WTC11 (cell line): ENCODE results near the gene MID2. TPM values are rescaled to one million over a fixed set of nuclear protein-coding genes. Genes with fewer than 3 reads are reported as not detected.

Source experiments
- ATAC-seq: fragments of 200-7000 bp; cut with Tn5 transposase; 2 replicates; pipeline ENCODE4 v1.10.0; 2021; ENCODE audit warnings: mild to moderate bottlenecking, moderate library complexity
- CTCF ChIA-PET: fragments of 300-600 bp; sonication (Branson Sonifier 250); formaldehyde crosslinking; loops from one replicate; lab custom pipeline; 2021; ENCODE audit warnings: antibody characterized with exemption; lab: Charles Lee
- POLR2A ChIA-PET: fragments of 350-600 bp; sonication (Branson Sonifier 250); formaldehyde crosslinking; loops from one replicate; lab custom pipeline; 2021; ENCODE audit warnings: antibody characterized with exemption; lab: Charles Lee
- DNase-seq: peaks from one replicate; pipeline ENCODE4 v3.0.0; 2021; ENCODE audit warnings: low spot score
- H3K27ac Mint-ChIP-seq: 2 replicates; pipeline ENCODE4 v1.8.0; 2021; ENCODE audit warnings: mixed read lengths
- H3K27me3 Mint-ChIP-seq: 2 replicates; pipeline ENCODE4 v1.8.0; 2021; ENCODE audit warnings: low read depth, mild to moderate bottlenecking, moderate library complexity, mixed read lengths
- H3K36me3 Mint-ChIP-seq: 2 replicates; pipeline ENCODE4 v1.8.0; 2021; ENCODE audit warnings: mixed read lengths
- H3K4me1 Mint-ChIP-seq: 2 replicates; pipeline ENCODE4 v1.8.0; 2022; ENCODE audit warnings: mixed read lengths
- H3K4me3 Mint-ChIP-seq: 2 replicates; pipeline ENCODE4 v1.8.0; 2021; ENCODE audit warnings: mild to moderate bottlenecking, moderate library complexity, mixed read lengths
- H3K9me3 Mint-ChIP-seq: 2 replicates; pipeline ENCODE4 v1.8.0; 2021; ENCODE audit warnings: mixed read lengths
- ATF1 ChIP-seq: sonication (generic); formaldehyde crosslinking; IDR thresholded peaks from 2 replicates; pipeline ENCODE4 v1.8.1; 2023; ENCODE audit warnings: mild to moderate bottlenecking, moderate library complexity, missing genetic modification reagents
- ELF4 ChIP-seq: sonication (generic); formaldehyde crosslinking; IDR thresholded peaks from 2 replicates; pipeline ENCODE4 v1.8.1; 2022; ENCODE audit warnings: low read depth, mild to moderate bottlenecking, moderate library complexity, missing genetic modification reagents
- EMX1 ChIP-seq: fragments of 250-450 bp; sonication (Bioruptor Pico); IDR thresholded peaks from 2 replicates; pipeline ENCODE4 v1.8.0; 2021; ENCODE audit warnings: mild to moderate bottlenecking
- FOXJ3 ChIP-seq: sonication (generic); formaldehyde crosslinking; IDR thresholded peaks from 2 replicates; pipeline ENCODE4 v1.9.0; 2021; ENCODE audit warnings: missing genetic modification reagents, mild to moderate bottlenecking, borderline replicate concordance
- GRHL2 ChIP-seq: fragments of 250-450 bp; sonication (Bioruptor Pico); IDR thresholded peaks from 2 replicates; pipeline ENCODE4 v1.8.0; 2022; ENCODE audit warnings: mild to moderate bottlenecking, moderate library complexity; ENCODE audit not compliant: insufficient replicate concordance, severe bottlenecking
- IRF2 ChIP-seq: sonication (generic); formaldehyde crosslinking; IDR thresholded peaks from 2 replicates; pipeline ENCODE4 v1.8.0; 2022; ENCODE audit warnings: low read depth, missing genetic modification reagents, borderline replicate concordance
- NFE2L1 ChIP-seq: sonication (generic); formaldehyde crosslinking; IDR thresholded peaks from 2 replicates; pipeline ENCODE4 v1.8.1; 2023; ENCODE audit warnings: missing genetic modification reagents
- NR3C1 ChIP-seq: sonication (generic); formaldehyde crosslinking; conservative IDR thresholded peaks from 2 replicates; pipeline ENCODE4 v1.8.1; 2023; ENCODE audit warnings: low read depth, mild to moderate bottlenecking, missing genetic modification reagents
- SMAD4 ChIP-seq: sonication (generic); formaldehyde crosslinking; IDR thresholded peaks from 2 replicates; pipeline ENCODE4 v1.8.0; 2022; ENCODE audit warnings: mild to moderate bottlenecking, missing genetic modification reagents
- TP53 ChIP-seq: sonication (generic); formaldehyde crosslinking; IDR thresholded peaks from 2 replicates; pipeline ENCODE4 v1.8.1; 2023; ENCODE audit warnings: mild to moderate bottlenecking, missing genetic modification reagents
- ZBTB21 ChIP-seq: sonication (generic); formaldehyde crosslinking; IDR thresholded peaks from 2 replicates; pipeline ENCODE4 v1.8.1; 2023; ENCODE audit warnings: mild to moderate bottlenecking, missing genetic modification reagents, borderline replicate concordance
- ZNF121 ChIP-seq: sonication (generic); formaldehyde crosslinking; IDR thresholded peaks from 2 replicates; pipeline ENCODE4 v1.8.0; 2023; ENCODE audit warnings: missing genetic modification reagents
- ZNF219 ChIP-seq: sonication (generic); formaldehyde crosslinking; IDR thresholded peaks from 2 replicates; pipeline ENCODE4 v1.8.0; 2023; ENCODE audit warnings: missing genetic modification reagents, mild to moderate bottlenecking, borderline replicate concordance
- ZNF232 ChIP-seq: sonication (generic); formaldehyde crosslinking; IDR thresholded peaks from 2 replicates; pipeline ENCODE4 v1.8.0; 2022; ENCODE audit warnings: mild to moderate bottlenecking, missing genetic modification reagents
- ZNF423 ChIP-seq: fragments of 250-450 bp; sonication (Bioruptor Pico); IDR thresholded peaks from 2 replicates; pipeline ENCODE4 v2.1.2; 2022; ENCODE audit warnings: mild to moderate bottlenecking, moderate library complexity
- total RNA-seq: library from RNA; stranded (reverse); gene quantifications from 3 replicates; pipeline ENCODE4 v1.2.3, GENCODE V29; 2021
- TF ChIP-seq, protein P1 (sequence below): sonication (generic); formaldehyde crosslinking; IDR thresholded peaks from 2 replicates; pipeline ENCODE4 v1.8.1; 2023; ENCODE audit warnings: mild to moderate bottlenecking, missing genetic modification reagents
- TF ChIP-seq, protein P2 (sequence below): fragments of 250-450 bp; sonication (Bioruptor Pico); IDR thresholded peaks from 2 replicates; pipeline ENCODE4 v1.8.0; 2021; ENCODE audit warnings: mild to moderate bottlenecking
- TF ChIP-seq, protein P3 (sequence below): sonication (generic); formaldehyde crosslinking; IDR thresholded peaks from 2 replicates; pipeline ENCODE4 v1.8.0; 2022; ENCODE audit warnings: mild to moderate bottlenecking, missing genetic modification reagents
- TF ChIP-seq, protein P4 (sequence below): sonication (generic); formaldehyde crosslinking; IDR thresholded peaks from 2 replicates; pipeline ENCODE4 v1.8.0; 2022; ENCODE audit warnings: missing genetic modification reagents
- TF ChIP-seq, protein P5 (sequence below): sonication (generic); formaldehyde crosslinking; IDR thresholded peaks from 2 replicates; pipeline ENCODE4 v1.8.1; 2023; ENCODE audit warnings: mild to moderate bottlenecking, missing genetic modification reagents, moderate library complexity

MID2 gene
- total RNA-seq, 1 experiment from 2014 or later, result 6.4 TPM

DNA sequence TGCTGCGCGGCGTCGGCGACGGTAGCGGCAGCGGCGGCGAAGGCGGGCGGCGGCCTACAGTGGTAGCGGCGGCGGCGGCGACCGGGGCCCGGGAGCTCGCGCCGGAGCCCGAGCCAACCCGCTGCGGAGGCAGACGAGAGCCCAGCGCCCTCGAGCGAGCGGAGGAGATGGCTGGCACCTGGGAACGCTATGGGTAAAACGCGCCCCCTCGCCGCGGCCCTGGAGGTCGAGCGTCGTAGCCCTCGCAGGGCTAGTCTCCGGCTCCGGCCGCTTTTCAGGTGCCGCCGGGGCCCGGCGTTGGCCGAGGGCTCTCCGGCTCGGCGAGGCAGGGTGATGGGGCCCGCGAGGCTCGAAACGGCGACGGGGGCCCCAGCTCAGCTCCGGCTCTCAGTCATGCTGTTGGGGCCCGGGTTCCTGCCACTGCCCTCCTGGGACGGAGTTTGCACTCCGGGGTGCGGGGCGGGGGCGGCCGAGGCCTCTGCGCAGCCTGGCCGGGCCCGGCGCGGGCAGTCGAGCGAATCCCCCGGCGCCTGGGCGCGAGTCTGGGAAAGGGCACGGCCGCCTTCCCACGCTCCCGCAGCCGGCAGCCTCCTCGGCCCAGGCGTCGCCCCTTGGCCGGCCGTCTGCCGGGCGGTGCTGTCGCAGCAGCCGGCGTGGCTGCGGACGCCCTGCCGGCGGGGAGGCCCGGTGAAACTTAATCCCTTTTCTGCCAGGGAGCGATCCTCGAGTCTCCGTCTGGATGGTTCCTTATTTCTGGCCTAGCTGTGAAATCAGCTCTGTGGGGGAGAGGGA lies 768 bp downstream of the MID2 start (continued):
- TF ChIP-seq, protein P1, sequence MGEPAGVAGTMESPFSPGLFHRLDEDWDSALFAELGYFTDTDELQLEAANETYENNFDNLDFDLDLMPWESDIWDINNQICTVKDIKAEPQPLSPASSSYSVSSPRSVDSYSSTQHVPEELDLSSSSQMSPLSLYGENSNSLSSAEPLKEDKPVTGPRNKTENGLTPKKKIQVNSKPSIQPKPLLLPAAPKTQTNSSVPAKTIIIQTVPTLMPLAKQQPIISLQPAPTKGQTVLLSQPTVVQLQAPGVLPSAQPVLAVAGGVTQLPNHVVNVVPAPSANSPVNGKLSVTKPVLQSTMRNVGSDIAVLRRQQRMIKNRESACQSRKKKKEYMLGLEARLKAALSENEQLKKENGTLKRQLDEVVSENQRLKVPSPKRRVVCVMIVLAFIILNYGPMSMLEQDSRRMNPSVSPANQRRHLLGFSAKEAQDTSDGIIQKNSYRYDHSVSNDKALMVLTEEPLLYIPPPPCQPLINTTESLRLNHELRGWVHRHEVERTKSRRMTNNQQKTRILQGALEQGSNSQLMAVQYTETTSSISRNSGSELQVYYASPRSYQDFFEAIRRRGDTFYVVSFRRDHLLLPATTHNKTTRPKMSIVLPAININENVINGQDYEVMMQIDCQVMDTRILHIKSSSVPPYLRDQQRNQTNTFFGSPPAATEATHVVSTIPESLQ (CRISPR knock-in tag), result no peak

DNA sequence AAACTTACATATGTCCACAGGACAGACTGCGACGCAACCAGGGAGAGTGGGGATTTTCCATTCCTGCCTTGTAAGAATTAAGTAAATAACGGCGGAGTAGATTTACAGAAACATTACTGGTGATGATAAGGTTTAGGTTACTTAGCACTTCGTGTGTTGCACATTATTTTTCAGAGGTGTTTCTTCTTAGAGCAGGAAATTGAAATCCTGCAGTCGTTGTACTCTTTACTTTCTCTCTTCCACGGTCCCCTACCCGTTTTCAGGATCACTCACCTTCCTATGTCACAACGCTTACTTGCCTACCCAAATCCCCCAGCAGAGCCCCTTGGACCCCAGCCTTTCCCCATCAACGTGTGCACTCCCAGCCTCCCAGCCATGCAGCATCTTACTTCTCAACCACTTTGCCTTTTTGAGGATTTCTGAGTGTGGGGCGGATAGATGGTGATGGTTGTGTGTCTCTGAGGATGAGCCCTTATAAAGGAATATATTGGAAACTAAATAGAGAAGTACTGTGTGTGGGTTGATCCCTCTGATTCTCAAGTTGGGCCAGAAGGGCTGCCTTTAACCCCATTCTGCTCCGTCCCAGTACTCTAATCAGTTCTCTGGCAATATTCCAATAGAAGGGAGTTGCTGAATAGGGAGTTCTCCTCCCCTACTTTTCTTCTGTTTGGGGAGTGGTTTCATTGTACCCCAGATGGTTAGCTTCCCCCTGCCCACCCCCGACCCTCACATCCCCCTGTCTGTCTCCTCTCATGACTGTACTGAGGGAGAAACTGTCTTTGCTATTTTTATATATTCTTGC lies 1.6 kb downstream of the MID2 start:
- Mint-ChIP-seq H3K4me1 (peaks cover 17% of the 10 kb centered on the region), H3K4me3 (peak overlapping the region; percentile 63), H3K36me3 (no peaks in the 10 kb centered on the region), H3K9me3 (no peaks in the 10 kb centered on the region), H3K27me3 (peaks cover 38% of the 10 kb centered on the region), H3K27ac (no peak overlapping the region)
- DNase-seq (no peak), ATAC-seq (no peak)
- CTCF ChIA-PET, result no interaction called here
- no peak for TF ChIP-seq NFE2L1
- no peak for TF ChIP-seq NR3C1 (CRISPR knock-in tag)
- no peak for TF ChIP-seq ATF1 (CRISPR knock-in tag)
- no peak for TF ChIP-seq TP53
- TF ChIP-seq FOXJ3 (CRISPR knock-in tag), result no peak
- TF ChIP-seq EMX1 (CRISPR knock-in tag), result no peak
- TF ChIP-seq ZNF232 (CRISPR knock-in tag), result no peak
- no peak for TF ChIP-seq IRF2 (CRISPR knock-in tag)
- TF ChIP-seq ZNF121 (CRISPR knock-in tag), result no peak
- TF ChIP-seq, protein P1 (CRISPR knock-in tag), result no peak
- TF ChIP-seq, protein P2, sequence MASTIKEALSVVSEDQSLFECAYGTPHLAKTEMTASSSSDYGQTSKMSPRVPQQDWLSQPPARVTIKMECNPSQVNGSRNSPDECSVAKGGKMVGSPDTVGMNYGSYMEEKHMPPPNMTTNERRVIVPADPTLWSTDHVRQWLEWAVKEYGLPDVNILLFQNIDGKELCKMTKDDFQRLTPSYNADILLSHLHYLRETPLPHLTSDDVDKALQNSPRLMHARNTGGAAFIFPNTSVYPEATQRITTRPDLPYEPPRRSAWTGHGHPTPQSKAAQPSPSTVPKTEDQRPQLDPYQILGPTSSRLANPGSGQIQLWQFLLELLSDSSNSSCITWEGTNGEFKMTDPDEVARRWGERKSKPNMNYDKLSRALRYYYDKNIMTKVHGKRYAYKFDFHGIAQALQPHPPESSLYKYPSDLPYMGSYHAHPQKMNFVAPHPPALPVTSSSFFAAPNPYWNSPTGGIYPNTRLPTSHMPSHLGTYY (CRISPR knock-in tag), result no peak
- no peak for TF ChIP-seq GRHL2
- no peak for TF ChIP-seq ZNF219 (CRISPR knock-in tag)
- no peak for TF ChIP-seq ZBTB21 (CRISPR knock-in tag)
- TF ChIP-seq, protein P3, sequence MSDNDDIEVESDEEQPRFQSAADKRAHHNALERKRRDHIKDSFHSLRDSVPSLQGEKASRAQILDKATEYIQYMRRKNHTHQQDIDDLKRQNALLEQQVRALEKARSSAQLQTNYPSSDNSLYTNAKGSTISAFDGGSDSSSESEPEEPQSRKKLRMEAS (CRISPR knock-in tag), result no peak
- TF ChIP-seq SMAD4 (CRISPR knock-in tag), result no peak
- TF ChIP-seq, protein P4, sequence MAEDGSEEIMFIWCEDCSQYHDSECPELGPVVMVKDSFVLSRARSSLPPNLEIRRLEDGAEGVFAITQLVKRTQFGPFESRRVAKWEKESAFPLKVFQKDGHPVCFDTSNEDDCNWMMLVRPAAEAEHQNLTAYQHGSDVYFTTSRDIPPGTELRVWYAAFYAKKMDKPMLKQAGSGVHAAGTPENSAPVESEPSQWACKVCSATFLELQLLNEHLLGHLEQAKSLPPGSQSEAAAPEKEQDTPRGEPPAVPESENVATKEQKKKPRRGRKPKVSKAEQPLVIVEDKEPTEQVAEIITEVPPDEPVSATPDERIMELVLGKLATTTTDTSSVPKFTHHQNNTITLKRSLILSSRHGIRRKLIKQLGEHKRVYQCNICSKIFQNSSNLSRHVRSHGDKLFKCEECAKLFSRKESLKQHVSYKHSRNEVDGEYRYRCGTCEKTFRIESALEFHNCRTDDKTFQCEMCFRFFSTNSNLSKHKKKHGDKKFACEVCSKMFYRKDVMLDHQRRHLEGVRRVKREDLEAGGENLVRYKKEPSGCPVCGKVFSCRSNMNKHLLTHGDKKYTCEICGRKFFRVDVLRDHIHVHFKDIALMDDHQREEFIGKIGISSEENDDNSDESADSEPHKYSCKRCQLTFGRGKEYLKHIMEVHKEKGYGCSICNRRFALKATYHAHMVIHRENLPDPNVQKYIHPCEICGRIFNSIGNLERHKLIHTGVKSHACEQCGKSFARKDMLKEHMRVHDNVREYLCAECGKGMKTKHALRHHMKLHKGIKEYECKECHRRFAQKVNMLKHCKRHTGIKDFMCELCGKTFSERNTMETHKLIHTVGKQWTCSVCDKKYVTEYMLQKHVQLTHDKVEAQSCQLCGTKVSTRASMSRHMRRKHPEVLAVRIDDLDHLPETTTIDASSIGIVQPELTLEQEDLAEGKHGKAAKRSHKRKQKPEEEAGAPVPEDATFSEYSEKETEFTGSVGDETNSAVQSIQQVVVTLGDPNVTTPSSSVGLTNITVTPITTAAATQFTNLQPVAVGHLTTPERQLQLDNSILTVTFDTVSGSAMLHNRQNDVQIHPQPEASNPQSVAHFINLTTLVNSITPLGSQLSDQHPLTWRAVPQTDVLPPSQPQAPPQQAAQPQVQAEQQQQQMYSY, result no peak
- TF ChIP-seq ZNF423, result no peak
- TF ChIP-seq ELF4, result no peak
- TF ChIP-seq, protein P5, sequence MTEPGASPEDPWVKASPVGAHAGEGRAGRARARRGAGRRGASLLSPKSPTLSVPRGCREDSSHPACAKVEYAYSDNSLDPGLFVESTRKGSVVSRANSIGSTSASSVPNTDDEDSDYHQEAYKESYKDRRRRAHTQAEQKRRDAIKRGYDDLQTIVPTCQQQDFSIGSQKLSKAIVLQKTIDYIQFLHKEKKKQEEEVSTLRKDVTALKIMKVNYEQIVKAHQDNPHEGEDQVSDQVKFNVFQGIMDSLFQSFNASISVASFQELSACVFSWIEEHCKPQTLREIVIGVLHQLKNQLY (CRISPR knock-in tag), result no peak
- POLR2A ChIA-PET, result no interaction called here
